ENCODE results near the gene CDADC1. TPM values are rescaled to one million over a fixed set of nuclear protein-coding genes. Genes with fewer than 3 reads are reported as not detected.
"Not testable (repeated sequence)": the region's sequence is repeated elsewhere in the genome, so short reads cannot be mapped to it uniquely, and the experiment has no call there.

Gene CDADC1
- polyA plus RNA-seq, 3 donors: 12.6 to 17.4 (median 13.9) TPM

DNA sequence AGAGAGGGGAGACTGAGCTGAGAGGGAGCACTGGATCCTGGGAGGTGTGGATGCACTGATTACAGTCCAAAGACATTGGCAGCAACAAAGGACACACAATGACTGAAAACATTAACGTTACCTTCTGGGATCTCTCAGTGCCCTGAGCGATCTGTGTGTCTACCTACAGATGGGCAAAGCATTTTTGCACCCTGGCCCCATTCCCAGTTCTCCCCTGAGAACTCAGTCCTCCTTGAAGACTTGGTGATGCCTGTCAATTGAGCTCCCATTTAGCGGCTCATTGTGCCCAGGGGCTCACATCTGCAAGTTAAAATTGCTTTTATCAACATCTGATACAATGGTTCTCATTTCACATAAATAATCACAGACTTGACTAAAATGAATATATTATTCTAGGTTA is 62.5 kb downstream of the CDADC1 start:
- no peak for DNase-seq

DNA sequence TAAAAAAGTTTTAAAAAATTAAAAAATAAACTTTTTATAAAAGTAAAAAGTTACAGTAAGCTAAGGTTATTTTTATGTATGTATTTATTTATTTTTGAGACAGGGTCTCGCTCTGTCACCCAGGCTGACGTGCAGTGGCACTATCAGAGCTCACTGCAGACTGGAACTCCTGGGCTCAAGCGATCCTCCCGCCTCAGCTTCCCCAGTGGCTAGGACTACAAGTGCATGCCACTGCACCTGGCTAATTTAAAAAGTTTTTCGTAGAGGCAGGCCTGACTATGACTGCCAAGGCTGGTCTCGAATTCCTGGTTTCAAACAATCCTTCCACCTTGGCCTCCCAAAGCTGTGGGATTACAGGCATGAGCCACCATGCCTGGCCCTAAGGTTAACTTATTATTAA is 64.1 kb downstream of the CDADC1 start:
- no peak for DNase-seq

DNA sequence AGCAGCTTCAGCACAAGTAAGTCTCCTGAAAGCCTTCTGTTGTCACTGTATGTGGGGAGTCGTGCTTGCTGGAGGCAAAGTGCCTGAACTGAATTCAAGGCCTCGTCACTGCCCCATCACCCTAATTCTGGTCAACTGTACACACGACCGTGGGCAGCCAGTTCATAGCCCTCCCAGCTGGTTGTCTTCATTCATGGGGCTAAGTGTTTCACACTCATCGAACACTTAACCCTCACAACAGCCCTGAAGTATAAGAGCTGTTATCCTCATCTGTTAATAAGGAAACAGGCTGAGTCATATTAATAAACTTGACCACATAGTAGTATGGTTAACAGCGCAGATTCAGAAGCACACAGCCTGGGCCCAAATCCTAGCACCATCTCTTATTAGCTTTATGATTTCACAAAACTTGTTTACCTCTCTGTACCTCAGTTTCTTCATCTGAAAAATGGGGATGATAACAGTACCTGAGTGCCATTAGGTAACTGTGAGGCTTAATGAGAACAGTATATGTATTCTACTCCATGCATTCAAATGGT is 66.7 kb downstream of the CDADC1 start:
- no peak for DNase-seq

DNA sequence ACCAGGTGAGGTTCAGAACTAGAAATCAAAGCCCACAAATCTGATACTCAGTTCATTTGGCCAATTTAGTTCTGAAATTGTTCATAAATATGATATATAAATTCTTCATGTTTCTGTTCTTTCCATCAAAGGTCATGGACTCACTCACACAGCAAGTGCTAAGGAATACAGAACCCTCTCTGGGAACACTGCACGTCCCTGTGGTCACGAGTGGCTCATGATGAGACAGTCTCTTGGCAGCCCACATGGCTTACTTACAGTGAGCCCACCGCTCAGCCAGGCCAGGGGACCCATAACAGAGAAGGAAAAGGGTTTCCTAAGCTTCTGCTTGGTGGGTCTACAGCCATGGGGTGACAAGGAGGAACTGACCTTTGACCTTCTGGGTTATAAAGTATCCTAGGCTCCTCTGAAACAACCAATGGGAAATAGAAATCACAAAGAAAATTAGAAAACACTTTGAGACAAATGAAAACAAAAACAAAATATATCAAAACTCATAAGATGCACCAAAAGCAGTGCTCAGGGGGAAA is 67.4 kb downstream of the CDADC1 start:
- no peak for DNase-seq

DNA sequence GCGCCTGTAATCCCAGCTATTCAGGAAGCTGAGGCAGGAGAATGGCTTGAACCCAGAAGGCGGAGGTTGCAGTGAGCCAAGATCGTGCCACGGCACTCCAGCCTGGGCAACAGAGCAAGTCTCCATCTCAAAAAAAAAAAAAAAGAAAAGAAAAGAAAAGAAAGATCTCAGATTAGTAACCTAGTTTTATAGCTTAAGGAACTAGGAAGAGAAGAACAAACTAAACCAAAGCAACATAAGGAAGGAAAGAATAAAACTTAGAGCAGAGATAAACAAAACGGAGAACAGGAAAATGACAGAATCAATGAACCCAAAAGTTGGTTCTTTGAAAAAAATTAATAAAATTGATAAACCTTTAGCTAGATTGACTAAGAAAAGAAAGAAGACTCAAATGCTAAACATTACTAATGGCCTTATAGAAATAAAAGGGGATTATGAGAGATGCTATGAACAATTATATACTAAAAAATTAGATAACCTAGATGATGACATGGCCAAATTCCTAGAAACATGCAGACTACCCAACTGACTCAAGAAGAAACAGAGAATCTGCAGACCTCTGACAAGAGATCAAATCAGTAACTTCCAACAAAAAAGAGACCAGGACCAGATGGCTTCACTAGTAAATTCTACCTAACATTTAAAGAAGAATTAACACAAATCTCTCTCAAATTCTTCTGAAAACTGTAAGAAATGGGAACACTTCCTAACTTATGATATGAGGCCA is 68.2 kb downstream of the CDADC1 start:
- DNase-seq: no peak

DNA sequence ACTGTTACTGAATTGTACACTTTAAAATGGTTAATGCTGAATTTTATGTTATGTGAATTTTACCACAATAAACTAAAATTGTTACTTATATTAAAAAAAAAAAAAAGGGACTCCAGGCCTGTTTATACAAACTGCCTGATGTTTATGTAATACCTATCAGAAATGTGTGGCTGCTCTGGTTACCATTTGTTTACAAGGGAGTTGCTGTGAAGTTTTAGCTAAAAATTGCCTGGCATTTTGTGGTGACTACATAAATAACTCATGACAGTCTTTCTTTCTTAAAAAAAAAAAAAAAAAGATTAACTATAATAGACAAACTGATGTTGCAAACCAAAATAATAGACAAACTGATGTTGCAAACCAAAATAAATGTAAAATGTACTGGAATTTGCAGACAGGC is 71.8 kb downstream of the CDADC1 start:
- no peak for DNase-seq

DNA sequence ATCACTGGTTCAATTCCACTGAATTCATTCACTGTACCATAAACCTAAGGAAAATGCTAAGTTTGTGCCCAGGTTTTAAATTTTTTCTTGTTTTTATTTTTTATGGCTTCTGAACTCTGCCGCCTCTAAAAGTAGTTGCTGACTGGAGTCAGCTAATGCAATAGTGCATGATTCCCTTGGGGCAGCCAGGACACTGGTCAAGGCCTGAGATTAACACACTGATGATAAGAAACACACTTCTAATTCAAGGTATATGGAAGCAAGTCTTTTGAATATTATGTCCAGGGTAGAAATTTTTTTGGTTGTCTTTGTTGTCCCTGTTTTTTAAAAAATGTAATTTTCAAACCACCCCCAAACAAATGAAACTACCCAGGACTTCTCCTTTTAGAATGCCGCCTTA is 72.2 kb downstream of the CDADC1 start:
- no peak for DNase-seq

DNA sequence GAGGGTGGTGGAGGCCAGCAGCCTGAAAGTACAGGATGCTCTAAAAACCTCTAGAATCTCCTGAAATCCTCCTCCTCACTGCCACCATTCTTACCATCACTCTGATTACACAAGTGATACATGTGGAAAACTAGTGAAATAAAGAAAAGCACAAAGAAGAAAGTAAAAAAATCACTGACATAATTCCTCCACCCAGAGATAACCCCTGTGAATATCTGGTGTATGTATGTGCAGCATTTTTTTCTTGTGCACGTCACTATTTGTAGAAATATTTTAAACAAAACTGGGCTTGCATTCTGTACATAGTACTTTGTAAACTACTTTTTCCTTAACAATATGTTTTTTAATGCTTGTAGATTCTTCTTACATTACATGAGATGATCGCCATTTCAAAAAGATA is 73.2 kb downstream of the CDADC1 start:
- DNase-seq: no peak

DNA sequence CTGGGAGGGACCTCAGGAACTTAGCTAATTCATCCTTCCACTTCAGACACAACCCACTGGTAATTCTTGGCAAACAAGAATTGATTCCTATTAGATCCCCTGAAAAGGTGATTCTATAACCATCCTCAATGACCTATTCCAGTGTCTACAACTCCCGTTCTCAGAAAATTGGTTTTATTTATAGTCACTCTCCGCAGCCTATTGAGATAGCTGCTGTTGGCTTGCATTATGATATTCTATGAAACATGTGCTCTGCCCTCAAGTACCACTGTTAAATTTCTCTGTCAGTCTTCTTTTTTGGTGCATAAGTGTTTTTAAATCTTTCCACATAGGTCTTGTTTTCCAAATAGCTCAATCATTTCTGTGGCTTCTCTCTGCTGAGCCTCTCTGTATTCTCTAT is 75.0 kb downstream of the CDADC1 start:
- DNase-seq: no peak

DNA sequence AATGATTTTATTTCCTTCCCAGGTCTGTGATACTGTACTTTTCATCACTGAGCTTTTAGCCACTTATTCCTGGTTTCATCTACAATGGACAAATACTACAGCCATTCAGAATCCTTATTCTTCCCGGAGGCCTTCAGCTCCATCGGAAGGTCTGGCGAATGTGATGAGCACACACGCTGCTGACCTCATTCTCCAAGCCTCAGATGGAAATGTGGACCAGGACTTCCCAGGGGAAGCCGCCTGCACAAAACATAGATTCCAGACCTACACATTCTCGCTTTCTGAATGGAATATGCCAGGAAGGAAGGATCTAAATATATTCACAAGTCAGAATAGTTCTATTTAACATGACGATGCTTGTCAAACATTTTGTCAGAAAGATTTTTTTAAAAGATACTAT is 75.6 kb downstream of the CDADC1 start:
- no peak for DNase-seq

DNA sequence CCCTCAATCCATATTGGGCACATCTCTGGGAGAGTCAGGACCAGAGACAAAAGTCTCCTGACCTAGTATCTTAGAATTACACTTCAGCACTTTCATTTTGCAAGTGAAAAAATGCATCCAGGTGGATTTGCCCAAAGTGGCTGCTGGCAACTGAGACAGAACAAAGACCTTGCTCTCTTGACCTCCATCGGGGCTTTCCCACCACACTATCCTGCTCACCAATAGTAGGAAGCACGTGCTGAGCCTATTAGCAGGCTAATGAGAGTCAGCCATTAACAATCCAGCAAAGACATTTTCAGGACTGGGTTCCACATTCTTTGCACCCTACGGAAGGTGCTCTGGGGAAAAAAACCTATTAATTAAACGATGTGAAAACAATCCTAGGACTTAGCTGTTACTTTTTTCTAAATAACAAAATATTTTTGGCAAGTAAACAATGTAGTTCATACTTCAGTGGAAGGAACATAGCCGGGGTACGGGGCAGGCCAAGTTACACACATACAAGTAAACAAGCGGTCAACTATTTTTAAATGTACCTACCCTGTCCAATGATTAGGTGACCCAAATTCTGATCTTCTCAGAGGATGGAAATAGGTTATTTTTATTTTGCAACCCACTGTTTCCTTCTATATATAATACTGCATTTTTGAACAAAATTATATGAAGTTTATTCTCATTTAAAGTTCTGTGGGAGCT is 78.6 kb downstream of the CDADC1 start:
- DNase-seq: no peak

DNA sequence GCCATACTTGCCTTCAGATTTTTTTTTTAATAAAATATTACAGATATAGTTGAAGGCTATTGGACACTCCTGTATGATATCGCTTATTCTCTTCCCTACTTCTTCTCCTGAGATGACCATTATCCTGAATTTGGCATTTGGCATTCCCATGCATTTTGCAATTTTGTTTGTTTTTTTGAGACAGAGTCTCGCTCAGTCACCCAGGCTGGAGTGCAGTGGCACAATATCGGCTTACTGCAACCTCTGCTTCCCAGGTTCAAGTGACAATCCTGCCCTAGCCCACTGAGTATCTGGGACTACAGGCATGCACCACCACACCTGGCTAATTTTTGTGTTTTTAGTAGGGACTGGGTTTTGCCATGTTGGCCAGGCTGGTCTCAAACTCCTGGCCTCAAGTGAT is 79.4 kb downstream of the CDADC1 start:
- DNase-seq: not testable (repeated sequence)

DNA sequence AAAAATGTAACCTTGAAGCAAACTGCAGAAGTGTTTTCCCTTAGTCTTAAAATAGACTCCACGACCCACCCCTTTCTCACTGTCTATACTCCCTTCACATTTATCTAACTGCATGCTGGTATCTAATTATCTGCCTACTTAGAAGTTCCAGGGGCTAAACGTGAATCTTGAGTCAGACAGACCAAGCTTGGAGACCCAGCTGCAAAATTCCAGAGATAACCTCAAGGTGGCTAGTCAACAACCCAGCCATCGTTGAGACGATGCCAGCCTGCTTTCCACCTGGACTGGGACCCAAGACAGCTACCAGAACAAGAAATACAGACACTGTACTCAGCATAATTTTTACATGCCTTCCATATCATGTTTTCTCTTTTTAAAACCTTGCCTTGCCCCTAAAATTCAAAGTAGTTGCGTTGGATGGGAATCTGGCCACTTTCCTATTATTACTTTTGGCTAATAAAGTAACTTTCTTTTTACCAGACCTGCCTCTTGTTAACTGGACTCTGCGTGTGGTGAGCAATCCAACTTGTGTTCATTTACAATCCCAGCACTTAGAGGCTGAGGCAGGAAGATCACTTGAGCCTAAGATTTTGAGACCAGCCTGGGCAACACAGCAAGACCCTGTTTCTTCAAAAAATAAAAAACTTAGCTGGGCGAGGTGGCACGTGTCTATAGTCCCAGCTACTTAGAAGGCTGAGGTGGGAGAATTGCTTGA is 82.3 kb downstream of the CDADC1 start:
- no peak for DNase-seq

DNA sequence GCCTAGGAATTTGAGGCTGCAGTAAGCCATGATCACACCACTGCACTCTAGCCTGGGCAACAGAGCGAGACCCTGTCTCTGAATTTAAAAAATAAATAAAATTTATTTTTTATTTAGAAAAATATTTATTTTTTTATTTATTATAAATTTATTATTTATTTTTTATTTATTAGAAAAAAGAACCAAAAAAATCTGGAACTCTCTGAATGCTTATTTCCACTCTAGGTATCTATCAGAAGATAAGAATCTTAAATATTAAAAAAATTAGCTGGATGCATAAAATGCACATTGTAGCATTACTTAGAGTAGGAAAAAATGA is 82.8 kb downstream of the CDADC1 start:
- no peak for DNase-seq

DNA sequence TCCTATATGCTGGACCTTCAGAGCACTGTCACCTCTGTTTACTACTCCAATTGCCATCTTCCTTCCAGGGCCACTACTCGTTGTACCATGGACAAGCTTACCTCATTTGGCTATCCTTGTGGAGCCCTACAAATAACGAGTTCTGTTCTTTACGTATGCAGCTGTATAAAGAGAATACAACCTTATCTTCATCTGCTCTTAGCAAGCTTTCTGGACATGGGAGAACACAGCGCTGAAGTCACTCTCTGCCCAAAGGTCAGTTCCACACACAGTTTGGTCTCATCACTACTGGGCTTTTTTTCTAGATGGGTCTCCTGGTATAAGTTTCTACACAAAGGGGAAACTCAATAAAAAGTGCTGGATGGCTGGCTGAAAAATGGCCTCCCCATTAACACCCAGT is 88.9 kb downstream of the CDADC1 start:
- no peak for DNase-seq

DNA sequence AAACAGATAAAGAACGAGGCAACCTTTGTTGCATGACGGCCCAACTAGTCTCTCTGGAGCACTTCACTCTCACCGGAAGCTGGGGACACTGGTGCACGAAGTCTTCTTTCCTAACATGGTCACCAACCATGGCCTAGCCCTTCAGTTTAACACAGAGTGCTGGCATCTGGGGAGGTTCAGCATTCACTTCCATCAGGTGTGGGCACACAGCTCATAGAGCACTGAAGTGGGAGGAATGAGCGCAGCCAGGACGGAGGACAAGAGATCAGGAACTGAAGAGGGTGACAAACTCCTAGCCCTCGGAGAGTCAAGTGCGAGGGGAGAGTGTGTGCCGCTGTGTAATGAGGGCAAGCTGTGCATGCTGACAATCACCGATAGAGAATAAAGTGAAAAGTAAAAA is 92.4 kb downstream of the CDADC1 start:
- DNase-seq: no peak

DNA sequence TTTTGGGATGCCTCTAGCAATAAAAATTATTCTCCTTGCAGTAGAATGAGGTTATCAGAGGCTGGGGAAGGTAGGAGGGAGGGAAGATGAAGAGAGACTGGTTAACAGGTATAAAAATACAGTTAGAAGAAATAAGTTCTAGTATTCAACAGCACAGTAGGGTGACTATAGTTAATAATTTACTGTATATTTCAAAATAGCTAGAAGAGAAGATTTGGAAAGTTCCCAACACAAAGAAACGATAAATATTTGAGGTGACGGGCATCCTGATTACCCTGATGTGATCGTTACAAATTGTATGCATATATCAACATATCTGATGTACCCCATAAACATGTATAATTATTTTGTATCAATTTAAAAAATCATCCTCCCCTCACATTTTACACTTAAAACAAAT is 93.8 kb downstream of the CDADC1 start:
- DNase-seq: no peak

DNA sequence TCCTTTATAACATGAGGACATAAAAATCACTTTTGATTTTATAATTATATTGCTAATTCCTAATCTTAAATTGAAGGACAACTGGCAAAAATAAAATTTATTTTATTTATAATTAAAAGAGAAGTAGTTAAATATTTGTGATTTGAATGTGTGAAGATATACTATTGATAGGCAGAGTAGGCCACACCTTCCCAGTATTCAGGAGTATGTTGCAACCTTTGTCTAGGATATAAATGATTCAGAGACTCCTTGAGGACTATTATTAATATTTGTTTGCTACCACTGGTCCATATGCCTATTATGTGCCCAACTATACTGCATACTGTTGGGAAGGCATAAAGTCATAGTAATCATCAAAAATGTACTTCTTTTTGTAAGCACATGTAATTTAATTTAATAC is 94.2 kb downstream of the CDADC1 start:
- DNase-seq: no peak

DNA sequence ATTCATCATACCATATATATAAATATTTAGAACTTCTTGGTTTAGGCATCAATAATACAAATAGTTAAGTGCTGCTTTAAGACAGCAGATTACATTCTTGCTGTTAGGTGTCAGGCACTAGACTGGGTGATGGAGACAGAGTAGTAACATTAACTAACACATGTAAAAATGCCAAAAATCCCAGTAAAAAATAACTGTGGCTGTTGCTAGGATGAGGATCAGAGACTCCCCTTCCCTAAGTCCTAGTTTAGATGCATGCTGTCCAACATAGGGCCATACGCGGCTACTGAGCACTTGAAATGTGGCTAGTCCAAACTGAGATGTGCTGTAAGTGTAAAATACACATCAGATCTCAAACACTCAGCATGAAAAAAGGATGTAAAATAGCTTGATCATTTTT is 94.7 kb downstream of the CDADC1 start:
- DNase-seq: no peak

All from renal pelvis (tissue), 4 donors.